ENCODE data around the gene JAKMIP2.

GRCh38 chr5:147554261-147554817, 228.2 kb downstream of the JAKMIP2 start:
- TF ChIP-seq CTCF (IDR thresholded peaks at IDR 0.05 in 4 of 5, conservative IDR thresholded peaks at IDR 0.05 in 1 of 5) (no peak), POLR2A (IDR thresholded peaks at IDR 0.05) (no peak)

All from gastrocnemius medialis (tissue), 4 donors.